ENCODE results near the gene PLK1. TPM values are rescaled to one million over a fixed set of nuclear protein-coding genes. Genes with fewer than 3 reads are reported as not detected.
A peak's percentile ranks its signal among the peaks of the same experiment; 100 is the strongest.

The PLK1 gene
- polyA plus RNA-seq, 1 donor = 13.0 TPM

DNA sequence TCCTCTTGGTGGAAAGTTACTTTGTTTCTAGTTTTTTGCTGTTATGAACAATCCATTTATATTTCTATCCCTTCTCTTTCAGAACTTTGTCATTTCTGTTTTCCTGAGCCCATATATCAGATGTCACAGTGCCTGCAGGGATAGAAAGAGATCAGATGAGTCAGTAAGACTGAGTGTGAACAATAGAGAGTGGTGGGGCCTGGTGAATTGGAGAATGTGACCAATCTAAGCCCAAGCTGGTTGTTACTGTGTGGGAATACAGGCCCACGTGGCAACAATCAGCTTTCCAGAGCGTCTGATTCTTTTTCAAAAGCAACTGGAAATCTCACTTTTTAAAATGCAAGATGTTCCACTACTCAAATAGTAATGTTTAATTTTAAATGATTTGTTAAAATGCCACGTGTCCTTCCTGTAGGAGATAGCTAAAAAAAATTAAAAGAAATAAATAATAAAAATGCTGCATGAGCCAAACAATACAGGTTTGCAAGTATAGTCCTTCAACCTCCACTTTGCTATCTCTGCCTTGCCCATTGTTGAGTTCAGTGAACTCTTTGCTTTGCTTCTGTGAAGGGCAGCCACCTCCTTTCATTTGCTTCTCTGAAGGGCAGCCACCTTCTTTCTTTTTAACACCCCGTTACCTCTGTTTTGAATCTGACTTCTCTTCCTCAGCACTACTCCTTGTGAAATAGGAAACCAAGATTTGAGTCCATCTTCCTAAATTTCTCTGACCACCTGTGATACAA is 27.8 kb upstream of the PLK1 start:
- 95% methylated on average over 2 of the region's 4 CpGs for WGBS (ENCODE audit: insufficient coverage, low lambda C conversion rate)
- Histone ChIP-seq H3K27me3 (ENCODE audit: control insufficient read depth, insufficient read depth, low read length) (no peaks in the 10 kb centered on the region), H3K36me3 (ENCODE audit: control insufficient read depth, insufficient read depth, low read length) (peaks cover 22% of the 10 kb centered on the region)

DNA sequence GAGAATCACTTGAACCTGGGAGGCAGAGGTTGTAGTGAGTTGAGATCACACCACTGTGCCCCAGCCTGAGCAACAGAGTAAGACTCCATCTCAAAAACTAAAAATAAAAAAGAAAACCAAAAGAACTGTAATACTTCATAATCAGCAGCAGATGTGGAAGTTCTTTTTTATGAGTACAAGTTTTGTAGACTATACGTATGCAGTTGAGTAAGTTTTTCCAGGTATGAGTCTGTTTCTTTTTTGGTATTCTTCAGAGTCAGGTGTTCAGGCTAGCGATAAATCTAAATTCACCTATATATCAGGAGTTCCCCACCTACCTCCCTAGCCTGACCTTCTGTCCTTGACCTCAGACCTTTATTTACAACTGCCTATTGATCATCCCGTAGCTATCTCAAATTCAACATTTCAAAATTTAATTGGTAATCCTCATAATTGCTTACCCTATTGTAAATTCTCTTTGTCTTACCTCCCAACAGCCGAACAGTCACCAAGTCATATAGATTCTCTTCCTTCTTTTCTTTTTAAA is 26.7 kb upstream of the PLK1 start:
- no peak overlapping the region for H3K27ac ChIP-seq (ENCODE audit: low read length)
- WGBS (ENCODE audit: insufficient coverage, low lambda C conversion rate) = 100% methylated on average over 3 of the region's 4 CpGs
- no peak overlapping the region for H3K4me3 ChIP-seq (ENCODE audit: low read length)
- H3K4me1 ChIP-seq (ENCODE audit: control insufficient read depth, insufficient read depth, low read length) = no peaks in the 10 kb centered on the region
- no peaks in the 10 kb centered on the region for H3K9me3 ChIP-seq (ENCODE audit: control insufficient read depth, low read depth, low read length)
- H3K36me3 ChIP-seq (ENCODE audit: control insufficient read depth, insufficient read depth, low read length) = peaks cover 25% of the 10 kb centered on the region
- no peak for DNase-seq
- H3K27me3 ChIP-seq (ENCODE audit: control insufficient read depth, insufficient read depth, low read length) = no peaks in the 10 kb centered on the region

More for the DNA sequence above, 27.8 kb upstream of the PLK1 start:
- Histone ChIP-seq H3K9me3 (ENCODE audit: control insufficient read depth, low read depth, low read length) (no peaks in the 10 kb centered on the region), H3K27ac (ENCODE audit: low read length) (no peak overlapping the region), H3K4me1 (ENCODE audit: control insufficient read depth, insufficient read depth, low read length) (no peaks in the 10 kb centered on the region), H3K4me3 (ENCODE audit: low read length) (no peak overlapping the region)
- no peak for DNase-seq

DNA sequence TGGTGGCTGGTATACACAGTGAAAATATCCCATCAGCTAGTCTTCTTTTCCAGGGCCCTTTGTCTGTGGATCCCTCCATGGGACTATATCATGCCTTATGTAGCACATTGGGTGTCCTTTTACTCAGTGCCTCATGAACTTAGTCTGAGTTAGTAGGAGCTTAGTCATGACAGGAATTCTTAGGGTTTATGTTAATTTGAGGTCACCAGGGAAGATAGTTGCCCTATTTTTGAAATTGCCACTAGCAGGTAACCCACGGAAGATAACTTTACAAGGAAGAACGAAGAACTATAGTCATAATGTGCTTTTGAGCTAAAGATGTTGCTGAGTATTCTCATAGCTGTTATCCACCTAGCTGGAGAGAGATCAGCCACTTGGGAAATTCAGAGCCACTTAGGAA is 14.8 kb upstream of the PLK1 start:
- no peak for DNase-seq
- Histone ChIP-seq H3K27me3 (ENCODE audit: control insufficient read depth, insufficient read depth, low read length) (no peaks in the 10 kb centered on the region), H3K36me3 (ENCODE audit: control insufficient read depth, insufficient read depth, low read length) (peaks cover 92% of the 10 kb centered on the region), H3K9me3 (ENCODE audit: control insufficient read depth, low read depth, low read length) (no peaks in the 10 kb centered on the region), H3K4me1 (ENCODE audit: control insufficient read depth, insufficient read depth, low read length) (no peaks in the 10 kb centered on the region), H3K27ac (ENCODE audit: low read length) (no peak overlapping the region), H3K4me3 (ENCODE audit: low read length) (no peak overlapping the region)
- WGBS (ENCODE audit: insufficient coverage, low lambda C conversion rate) = 100% methylated on average over 2 of the region's 2 CpGs

DNA sequence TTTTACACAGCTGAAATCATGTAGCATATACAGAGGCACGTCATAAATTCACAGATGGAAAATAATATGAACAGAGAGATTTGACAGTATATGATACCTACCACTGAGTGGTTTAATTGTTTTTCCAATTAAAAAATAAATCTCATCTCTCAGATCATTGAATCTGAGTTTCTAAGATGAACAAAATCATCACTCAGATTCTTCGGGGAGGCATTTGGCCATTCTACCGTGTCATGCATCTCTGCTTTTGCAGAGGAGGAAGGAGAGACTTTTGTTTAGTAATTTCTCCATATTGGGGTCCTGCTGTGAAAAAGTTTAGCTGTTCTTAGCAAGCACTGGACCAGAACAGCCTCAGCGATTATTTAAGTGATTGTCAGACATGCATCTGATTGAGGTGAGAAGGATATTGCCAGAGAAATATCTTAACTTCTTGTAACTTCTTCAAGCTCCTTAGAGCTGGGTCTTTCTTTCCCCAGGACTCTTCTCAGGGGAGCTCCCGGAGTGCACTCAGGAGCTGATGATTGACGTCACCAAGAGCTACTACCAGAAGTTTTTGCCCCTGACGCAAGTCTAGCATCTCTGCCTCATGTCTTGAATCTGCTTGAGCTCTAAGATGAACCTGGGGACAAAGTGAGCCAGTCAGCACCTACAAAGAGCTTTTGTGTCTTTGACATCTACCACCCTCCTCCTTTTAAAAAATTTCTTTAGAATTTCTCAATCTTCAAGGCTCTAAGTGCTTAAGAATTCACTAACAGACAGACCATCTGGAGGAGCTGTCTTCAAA is 11.9 kb upstream of the PLK1 start:
- no peak overlapping the region for H3K4me3 ChIP-seq (ENCODE audit: low read length)
- no peak overlapping the region for H3K27ac ChIP-seq (ENCODE audit: low read length)
- peaks cover 88% of the 10 kb centered on the region for H3K36me3 ChIP-seq (ENCODE audit: control insufficient read depth, insufficient read depth, low read length)
- no peaks in the 10 kb centered on the region for H3K27me3 ChIP-seq (ENCODE audit: control insufficient read depth, insufficient read depth, low read length)
- WGBS (ENCODE audit: insufficient coverage, low lambda C conversion rate) = no CpG with 5 or more reads among the region's 7 CpGs
- no peaks in the 10 kb centered on the region for H3K9me3 ChIP-seq (ENCODE audit: control insufficient read depth, low read depth, low read length)
- H3K4me1 ChIP-seq (ENCODE audit: control insufficient read depth, insufficient read depth, low read length) = no peaks in the 10 kb centered on the region
- DNase-seq = no peak

DNA sequence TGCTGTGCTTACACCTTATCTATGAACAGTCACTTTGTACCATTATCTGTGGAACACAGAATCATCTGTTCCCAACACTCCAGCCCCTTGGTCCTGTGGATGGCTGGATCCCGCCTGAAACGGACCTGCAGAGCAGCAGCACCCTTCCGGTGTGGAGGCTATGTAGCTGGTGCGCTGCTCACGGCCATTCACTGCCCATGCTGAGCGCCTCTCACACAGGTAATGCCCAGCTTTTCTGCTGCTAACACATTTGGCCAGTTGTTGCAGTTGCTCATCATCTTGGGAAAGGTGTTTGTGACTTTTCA is 11.4 kb upstream of the PLK1 start:
- no peak for DNase-seq
- no peaks in the 10 kb centered on the region for H3K9me3 ChIP-seq (ENCODE audit: control insufficient read depth, low read depth, low read length)
- H3K27me3 ChIP-seq (ENCODE audit: control insufficient read depth, insufficient read depth, low read length) = no peaks in the 10 kb centered on the region
- no peak overlapping the region for H3K27ac ChIP-seq (ENCODE audit: low read length)
- no peak overlapping the region for H3K4me3 ChIP-seq (ENCODE audit: low read length)
- no CpG with 5 or more reads among the region's 6 CpGs for WGBS (ENCODE audit: insufficient coverage, low lambda C conversion rate)
- no peaks in the 10 kb centered on the region for H3K4me1 ChIP-seq (ENCODE audit: control insufficient read depth, insufficient read depth, low read length)
- peaks cover 88% of the 10 kb centered on the region for H3K36me3 ChIP-seq (ENCODE audit: control insufficient read depth, insufficient read depth, low read length)

DNA sequence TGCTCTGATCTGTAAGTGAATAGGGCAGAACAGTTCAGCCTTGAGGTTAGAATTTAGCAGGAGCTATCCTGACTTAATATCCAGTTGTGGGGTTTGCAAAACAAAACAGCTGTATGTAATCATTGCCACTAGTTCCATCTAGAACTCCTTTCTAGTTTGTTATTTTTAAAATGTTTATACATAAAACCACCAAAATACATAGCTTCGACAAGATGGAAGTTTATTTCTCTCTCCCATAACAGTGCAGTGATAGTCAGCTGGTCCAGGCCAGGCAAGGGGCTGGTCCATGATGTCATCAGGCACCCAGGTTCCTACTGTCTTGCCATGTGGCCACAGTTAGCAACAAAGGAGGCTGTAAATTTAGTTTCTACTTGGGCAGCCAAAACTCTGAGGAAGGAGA is 10.5 kb upstream of the PLK1 start:
- no CpG with 5 or more reads among the region's 1 CpG for WGBS (ENCODE audit: insufficient coverage, low lambda C conversion rate)
- H3K27me3 ChIP-seq (ENCODE audit: control insufficient read depth, insufficient read depth, low read length) = no peaks in the 10 kb centered on the region
- no peak overlapping the region for H3K27ac ChIP-seq (ENCODE audit: low read length)
- peaks cover 82% of the 10 kb centered on the region for H3K36me3 ChIP-seq (ENCODE audit: control insufficient read depth, insufficient read depth, low read length)
- no peaks in the 10 kb centered on the region for H3K9me3 ChIP-seq (ENCODE audit: control insufficient read depth, low read depth, low read length)
- H3K4me1 ChIP-seq (ENCODE audit: control insufficient read depth, insufficient read depth, low read length) = no peaks in the 10 kb centered on the region
- no peak overlapping the region for H3K4me3 ChIP-seq (ENCODE audit: low read length)
- no peak for DNase-seq

DNA sequence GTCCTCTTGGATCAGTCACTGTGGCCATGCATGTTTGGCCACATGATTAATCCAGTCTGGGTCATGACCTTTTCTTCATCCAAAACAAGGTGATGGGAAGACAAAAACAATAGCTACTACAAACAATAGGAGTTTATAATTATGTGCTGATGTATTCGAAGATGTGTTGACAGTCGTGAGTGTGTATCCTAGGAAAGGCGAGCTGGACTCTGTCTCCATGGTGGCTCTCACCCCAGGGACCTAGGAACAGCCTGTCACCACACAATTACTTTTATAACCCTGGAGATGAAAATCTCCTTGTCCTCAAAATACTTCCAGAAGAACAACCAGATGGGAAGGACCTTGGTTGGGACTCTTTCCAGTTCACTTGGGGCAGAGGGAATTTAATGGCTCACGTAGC is 9.8 kb upstream of the PLK1 start:
- H3K4me3 ChIP-seq (ENCODE audit: low read length) = no peak overlapping the region
- peaks cover 82% of the 10 kb centered on the region for H3K36me3 ChIP-seq (ENCODE audit: control insufficient read depth, insufficient read depth, low read length)
- no CpG with 5 or more reads among the region's 4 CpGs for WGBS (ENCODE audit: insufficient coverage, low lambda C conversion rate)
- H3K4me1 ChIP-seq (ENCODE audit: control insufficient read depth, insufficient read depth, low read length) = no peaks in the 10 kb centered on the region
- H3K27me3 ChIP-seq (ENCODE audit: control insufficient read depth, insufficient read depth, low read length) = no peaks in the 10 kb centered on the region
- DNase-seq = no peak
- H3K9me3 ChIP-seq (ENCODE audit: control insufficient read depth, low read depth, low read length) = no peaks in the 10 kb centered on the region
- H3K27ac ChIP-seq (ENCODE audit: low read length) = no peak overlapping the region

DNA sequence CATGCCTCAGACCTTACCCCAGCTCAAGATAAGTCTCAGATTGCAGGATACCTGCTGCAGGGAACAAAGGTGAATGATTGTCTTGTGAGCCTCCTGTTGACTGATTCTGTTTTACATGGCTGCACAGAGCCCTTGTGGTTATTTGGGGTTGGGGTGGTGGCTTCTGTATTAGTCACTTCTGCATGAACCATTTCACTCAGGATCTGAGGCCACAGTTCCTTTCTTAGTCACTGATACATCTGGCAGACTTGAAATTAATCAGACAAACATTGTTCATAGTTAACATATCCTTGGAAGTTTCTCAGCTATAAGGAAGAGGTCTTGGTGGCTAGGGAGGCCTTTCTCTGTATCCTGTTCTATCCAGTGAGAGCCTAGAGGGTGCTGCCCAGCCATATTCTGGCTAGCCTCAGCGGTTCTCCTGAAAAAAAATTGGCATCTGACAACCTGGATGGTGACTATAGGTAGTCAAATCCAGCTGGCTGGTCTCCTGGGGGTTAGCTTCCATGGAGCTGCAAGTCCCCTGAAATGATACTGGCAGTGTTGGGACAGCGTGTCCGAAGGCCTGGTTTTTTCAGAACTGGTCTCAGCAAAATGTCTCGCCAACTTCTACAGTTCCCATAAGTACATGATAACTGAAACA is 8.4 kb upstream of the PLK1 start:
- Histone ChIP-seq H3K9me3 (ENCODE audit: control insufficient read depth, low read depth, low read length) (no peaks in the 10 kb centered on the region), H3K4me3 (ENCODE audit: low read length) (no peak overlapping the region), H3K27ac (ENCODE audit: low read length) (no peak overlapping the region), H3K36me3 (ENCODE audit: control insufficient read depth, insufficient read depth, low read length) (peaks cover 72% of the 10 kb centered on the region), H3K27me3 (ENCODE audit: control insufficient read depth, insufficient read depth, low read length) (no peaks in the 10 kb centered on the region), H3K4me1 (ENCODE audit: control insufficient read depth, insufficient read depth, low read length) (no peaks in the 10 kb centered on the region)
- peak in 1 of 2 donors; percentile 33 for DNase-seq
- no CpG with 5 or more reads among the region's 4 CpGs for WGBS (ENCODE audit: insufficient coverage, low lambda C conversion rate)

DNA sequence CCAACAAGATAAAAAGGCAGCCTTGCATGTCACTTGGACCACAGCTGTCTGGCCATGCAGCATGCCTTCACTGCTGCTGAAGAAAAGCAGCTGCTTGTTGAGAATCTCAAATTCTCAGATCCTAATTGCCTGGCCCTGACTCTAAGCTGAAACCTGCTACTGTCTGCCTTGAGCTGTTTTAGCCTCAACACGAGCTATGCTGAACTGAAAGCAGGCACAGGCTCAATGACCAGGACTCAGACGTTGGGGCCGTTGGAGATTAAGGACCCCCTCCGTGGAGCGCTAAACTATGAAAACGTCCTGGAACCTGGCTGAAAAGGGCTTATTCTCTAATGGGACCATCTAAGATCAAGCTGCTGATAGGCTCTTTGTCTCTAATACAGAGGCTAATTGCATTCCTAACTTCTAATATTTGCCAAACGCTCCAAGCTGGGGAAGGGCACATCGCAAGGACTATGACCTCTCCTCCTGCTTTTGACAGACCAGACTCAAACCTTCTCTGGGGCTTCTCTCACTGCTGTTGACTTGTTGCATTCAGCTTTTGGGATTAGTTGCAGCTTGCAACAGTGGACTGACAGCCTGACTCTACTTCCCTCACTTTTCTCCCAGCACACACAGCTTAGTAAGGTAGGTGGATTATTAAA is 4.6 kb upstream of the PLK1 start:
- Histone ChIP-seq H3K27ac (ENCODE audit: low read length) (no peak overlapping the region), H3K4me1 (ENCODE audit: control insufficient read depth, insufficient read depth, low read length) (peaks cover 19% of the 10 kb centered on the region), H3K4me3 (ENCODE audit: low read length) (no peak overlapping the region), H3K27me3 (ENCODE audit: control insufficient read depth, insufficient read depth, low read length) (no peaks in the 10 kb centered on the region), H3K9me3 (ENCODE audit: control insufficient read depth, low read depth, low read length) (no peaks in the 10 kb centered on the region), H3K36me3 (ENCODE audit: control insufficient read depth, insufficient read depth, low read length) (peaks cover 40% of the 10 kb centered on the region)
- no peak for DNase-seq
- WGBS (ENCODE audit: insufficient coverage, low lambda C conversion rate) = no CpG with 5 or more reads among the region's 8 CpGs

DNA sequence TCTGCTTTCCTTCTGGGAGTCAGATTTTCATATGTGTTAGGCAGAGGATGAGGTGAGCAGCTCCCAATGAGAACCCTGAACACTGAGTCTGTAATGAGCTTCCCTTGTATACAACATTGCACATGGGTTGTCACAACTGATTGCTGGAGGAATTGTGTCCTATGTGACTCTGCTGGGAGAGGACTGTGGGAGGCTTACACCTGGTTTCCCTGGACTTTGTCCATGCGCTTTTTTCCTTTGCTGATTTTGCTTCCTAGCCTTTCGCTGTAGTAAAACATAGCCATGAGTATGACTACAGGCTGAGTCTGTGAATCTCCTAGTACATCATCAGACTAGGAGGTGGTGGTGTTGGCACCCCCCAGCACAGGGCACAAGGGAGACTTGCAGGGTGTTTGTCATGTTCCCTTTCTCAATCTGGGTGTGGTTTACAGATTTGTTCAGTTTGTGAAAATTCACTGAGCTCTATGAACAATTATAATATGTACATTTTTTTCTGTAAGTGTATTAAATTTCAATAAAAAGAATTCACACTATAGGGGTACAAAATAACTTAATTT is 1.7 kb upstream of the PLK1 start:
- Histone ChIP-seq H3K36me3 (ENCODE audit: control insufficient read depth, insufficient read depth, low read length) (peaks cover 32% of the 10 kb centered on the region), H3K27ac (ENCODE audit: low read length) (peak overlapping the region; percentile 54), H3K4me1 (ENCODE audit: control insufficient read depth, insufficient read depth, low read length) (peaks cover 29% of the 10 kb centered on the region), H3K4me3 (ENCODE audit: low read length) (no peak overlapping the region), H3K27me3 (ENCODE audit: control insufficient read depth, insufficient read depth, low read length) (no peaks in the 10 kb centered on the region), H3K9me3 (ENCODE audit: control insufficient read depth, low read depth, low read length) (no peaks in the 10 kb centered on the region)
- no CpG with 5 or more reads among the region's 2 CpGs for WGBS (ENCODE audit: insufficient coverage, low lambda C conversion rate)
- peak; percentile 84 to 92 for DNase-seq
